ENCODE results near the gene NCKAP5.

The NCKAP5 gene

DNA sequence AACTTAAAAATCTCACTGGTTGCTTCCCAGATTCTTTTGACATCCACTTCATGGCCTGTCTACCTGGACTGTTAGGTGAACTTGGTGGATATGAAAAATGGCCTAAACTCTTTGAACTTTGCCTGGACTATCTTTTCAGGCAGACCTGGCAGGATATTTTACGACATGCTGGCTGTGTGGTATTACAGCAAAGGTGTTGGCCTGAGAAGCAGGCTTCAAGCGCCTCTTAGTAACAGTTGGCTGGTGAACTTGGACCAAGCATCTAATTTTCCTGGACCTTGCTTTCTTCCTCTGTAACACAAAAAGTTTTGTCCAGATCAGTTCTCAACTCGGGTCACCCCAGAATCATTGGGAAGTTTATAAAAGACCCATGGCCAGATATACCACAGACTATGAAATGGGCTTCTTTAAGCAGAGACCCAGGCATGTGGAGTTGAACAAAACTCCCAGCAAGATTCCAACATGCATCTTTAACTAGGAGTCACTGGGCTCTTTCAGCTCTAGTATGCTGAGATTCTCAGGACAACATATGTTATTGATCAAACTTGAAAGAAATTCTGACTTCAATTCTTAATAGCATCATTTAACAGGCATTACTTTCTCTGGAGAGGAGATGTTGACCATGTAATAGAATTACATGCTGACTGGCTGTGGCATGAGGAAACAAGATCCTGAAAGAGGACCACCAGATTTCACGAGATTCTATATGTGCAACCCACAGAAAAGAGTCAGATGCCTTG is 902.7 kb downstream of the NCKAP5 start:
- no peak for DNase-seq (ENCODE audit: low read depth)

DNA sequence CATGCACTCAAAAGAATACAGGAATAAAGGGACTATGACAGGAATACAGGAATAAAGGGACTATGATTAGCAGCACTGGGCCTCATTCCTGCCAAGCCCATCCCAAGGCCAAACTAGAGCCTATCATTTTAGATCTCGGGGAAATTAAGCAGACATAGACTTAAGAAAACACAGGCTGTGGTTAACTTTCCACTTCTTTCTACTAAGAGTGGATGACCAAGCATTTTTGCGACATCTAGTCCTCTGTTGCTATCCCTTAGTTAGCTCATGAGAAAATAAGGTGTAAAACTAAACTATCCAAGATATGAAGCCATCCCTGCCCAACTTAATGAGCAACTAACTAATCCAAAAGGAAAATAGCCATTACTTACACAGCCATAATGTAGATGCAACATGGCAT is 904.2 kb downstream of the NCKAP5 start:
- DNase-seq (ENCODE audit: low read depth), result no peak

DNA sequence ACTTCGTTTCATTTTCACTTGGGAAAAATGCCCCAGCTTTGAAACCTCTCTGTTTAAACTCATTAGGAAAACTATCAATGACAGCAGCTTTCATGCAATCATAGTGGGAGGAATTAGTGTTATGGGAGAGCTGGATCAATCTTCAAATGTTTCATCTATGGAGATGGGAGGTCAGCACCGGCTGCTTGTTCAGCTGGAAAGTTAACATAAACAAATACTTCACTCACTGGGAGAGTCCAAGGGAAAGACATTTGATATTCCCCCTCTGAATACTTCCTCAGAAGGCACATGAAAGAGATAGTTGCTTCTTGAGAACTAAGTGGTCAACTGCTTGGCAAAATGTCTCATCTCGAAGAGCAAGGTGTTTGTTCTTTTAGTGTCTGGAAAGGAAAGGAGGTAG is 905.5 kb downstream of the NCKAP5 start:
- DNase-seq (ENCODE audit: low read depth), result no peak

DNA sequence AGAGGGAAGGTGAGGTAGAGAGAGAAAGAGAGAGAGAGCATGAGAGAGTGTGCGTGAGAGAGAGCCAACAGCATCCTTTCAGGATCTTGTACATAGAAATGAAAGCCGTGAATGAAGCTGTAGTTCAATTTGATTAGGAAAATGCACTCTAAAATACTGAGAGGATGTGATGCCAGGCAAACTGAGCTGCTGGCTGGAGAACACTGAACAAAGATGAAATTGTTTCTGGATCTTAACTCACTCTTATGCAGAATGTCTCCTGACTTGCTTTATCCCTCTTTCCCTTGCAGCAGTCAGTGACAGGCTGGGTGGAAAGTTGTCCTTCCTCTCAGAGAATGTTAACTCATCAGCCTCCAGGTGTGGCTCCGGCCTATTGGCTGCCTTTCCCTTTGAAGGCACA is 908.9 kb downstream of the NCKAP5 start:
- no peak for DNase-seq (ENCODE audit: low read depth)

DNA sequence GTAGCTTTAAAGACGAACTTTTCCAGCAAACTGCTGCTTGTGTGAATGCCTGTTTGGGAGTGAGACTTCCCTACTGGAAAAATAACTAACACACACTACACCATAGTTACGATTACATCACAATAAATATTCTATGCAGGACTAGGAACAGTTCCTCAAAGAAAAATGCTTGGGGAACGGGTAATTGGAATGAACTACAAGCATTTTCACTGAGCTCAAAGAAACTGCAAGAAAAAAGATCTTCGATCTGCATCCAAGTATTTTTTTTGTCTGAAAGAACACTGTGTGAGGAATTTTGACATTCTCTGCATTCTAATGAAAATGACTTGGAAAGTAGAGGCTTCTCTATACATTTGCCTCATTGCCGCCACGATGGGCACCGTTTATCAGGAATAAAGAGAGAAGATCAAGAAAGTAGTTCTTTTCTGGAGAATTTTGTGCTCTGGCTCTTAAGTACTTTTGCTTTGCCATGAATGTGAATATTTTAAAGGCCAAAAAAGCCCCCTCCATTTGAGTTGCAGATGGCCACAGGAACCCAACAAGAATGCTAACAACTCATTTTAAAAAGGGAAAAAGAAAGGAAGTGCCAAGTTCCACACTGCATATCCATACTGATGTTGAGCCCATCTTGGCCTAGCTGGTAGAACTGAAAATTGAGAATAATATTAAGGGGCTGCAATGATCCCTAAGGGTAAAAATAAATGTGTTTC is 911.8 kb downstream of the NCKAP5 start:
- no peak for DNase-seq (ENCODE audit: low read depth)

DNA sequence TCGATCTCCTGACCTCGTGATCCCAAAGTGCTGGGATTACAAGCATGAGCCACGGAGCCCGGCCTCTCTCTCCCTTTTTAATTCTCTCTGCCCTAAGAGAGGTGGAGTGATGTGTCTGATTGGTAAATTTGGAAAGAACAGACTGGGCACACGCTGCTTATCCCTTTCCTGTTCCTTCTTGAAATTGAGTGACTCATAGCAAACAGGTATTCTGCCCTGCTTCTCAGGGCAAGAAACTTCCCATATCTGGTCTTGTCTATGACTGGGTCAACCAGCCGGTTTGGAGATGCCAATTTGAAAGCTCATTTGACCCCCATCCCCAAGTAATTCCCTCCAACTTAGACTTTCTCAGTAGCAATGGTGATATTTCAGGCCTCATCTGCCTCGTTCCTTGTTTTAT is 913.3 kb downstream of the NCKAP5 start:
- DNase-seq (ENCODE audit: low read depth), result no peak

DNA sequence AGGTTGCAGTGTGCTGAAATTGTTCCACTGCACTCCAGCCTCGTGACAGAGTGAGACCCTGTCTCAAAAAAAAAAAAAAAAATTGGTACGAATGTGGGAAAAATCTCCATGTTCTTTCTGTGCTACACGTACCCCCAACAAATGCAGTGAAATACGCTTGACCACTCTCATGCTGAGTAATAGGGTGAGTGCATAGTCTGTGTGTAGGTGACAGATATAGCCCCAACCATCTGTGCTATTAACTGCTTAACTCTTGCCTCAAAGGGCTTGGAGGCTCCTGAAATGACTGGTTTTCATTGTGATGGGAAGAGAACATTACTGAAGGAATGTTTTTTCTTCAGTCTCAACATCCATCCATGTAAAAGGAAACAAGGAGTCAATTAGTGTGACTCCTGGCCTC is 913.9 kb downstream of the NCKAP5 start:
- no peak for DNase-seq (ENCODE audit: low read depth)

DNA sequence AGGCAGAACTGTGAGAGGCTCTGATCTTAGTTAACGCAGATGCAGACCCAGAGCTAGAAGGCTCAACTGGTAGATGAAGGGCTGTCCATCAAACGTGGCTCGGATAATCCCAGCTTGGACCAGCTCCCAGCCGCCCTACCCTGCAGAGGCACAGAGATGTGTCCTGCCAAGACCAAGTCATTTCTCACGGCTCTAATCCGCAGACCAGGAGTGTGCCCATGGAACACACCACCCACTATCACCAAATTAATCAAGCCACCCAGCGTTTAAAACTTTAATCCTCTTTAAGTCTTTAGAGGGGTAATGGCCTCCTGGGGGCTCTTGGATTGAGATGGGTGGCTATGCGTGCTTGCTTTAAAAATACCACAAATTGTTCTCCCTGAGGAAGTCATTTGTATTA is 915.8 kb downstream of the NCKAP5 start:
- no peak for DNase-seq (ENCODE audit: low read depth)

DNA sequence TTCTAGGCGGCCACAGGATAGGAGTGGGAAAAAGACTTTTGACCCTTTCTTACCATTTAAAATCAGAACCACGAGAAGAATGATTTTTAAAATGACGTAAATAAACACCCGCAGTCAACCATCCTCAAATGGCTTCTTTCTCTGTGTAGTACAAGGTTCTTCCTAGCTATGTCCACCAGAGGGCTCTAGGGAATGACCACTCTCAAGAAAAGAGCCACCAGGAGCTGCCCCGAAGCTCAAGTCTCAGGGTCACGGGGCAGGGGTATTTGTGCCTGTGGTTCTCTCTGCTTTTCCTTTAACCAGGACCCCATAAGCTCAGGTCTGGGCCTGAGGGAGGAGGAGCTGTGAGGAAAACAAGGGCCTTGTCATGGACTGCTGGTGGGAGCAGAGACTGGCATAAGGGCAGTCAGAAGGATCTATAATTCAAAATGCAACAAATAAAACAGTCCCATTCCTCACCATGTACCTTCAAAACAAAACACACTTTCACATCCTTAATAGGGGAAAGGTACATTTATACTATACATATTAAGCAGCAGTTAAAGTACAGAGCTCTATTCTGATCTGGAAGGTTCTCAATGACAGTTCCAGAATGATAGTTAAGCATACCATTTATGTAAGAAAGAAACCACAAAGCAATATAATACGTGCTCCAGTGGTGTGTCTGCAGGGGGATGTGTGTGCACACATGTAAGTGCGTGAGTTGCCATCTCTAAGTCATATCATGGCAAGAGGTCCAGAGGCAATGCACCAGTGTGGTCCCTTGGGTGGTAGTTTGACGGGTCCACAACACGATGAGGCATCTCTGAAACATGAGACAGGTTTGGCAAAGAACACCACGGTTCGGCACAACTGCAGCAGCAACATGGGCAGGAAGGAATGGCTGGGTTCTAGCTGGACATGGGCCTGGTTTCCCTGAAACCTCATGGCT is 916.9 kb downstream of the NCKAP5 start:
- no peak for DNase-seq (ENCODE audit: low read depth)

DNA sequence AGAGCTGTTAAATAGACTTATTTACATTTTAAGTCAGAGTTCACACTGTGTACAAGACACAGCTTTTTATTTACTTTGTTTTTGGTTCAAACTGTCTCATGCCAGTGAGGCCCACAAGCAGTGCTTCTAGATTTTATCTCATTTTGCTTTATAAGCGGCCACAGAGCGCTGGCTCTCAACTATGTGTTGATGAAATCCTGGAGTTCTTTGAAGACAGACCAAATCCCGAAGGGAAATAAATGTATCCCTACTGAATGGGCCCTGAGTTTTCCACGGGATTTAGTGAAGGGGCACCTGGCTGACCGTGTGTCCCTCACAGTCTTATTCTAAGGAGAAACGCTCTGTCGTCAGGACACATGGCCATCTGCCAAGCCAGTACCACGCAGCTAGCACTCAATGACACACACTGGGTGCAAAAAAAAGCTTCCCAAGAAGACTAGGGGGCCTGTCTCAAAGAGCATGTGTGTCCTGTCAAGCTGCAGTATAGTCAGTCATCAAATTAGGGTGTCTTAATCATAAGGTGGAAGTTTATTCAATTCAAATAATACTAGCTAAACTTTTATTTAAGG is 921.6 kb downstream of the NCKAP5 start:
- DNase-seq (ENCODE audit: low read depth), result no peak

DNA sequence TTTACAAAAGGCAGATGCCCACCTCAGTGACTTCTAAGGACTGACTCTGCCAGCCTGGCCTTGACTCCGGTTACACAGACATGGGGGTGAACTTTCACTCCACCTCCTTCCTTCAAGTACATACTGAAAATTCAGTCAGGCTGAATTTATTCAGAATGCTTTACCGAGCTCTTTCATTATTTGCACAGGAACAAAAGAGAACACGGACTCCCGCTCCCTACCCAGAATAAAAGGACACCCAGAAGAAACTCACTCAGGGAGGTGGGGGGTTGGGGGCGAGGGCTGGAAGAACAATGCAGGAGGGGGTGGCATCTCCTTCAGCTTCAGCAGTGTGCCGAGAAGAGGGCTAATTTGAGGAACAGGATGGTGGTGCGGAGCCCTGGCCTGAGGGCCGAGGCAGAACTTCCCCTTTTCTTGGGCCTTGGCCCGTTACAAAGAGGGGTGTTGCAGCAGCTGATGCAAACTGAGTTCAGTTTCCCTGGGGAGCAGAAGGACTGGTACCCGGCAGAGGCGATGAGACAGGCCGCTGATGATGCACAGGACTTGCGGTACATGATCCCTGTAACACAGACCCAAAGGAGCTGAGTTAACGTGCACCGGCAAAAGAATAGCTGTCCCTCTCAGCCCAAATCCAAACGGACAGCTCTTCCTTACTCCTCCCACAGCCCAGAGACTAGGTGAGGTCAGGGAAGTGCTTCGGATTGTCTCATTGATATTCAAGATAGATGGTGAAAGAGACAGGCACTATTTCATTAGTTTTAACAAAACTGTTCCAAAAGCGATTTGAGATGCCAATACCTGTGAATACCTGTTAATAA is 922.3 kb downstream of the NCKAP5 start:
- DNase-seq (ENCODE audit: low read depth), result no peak

DNA sequence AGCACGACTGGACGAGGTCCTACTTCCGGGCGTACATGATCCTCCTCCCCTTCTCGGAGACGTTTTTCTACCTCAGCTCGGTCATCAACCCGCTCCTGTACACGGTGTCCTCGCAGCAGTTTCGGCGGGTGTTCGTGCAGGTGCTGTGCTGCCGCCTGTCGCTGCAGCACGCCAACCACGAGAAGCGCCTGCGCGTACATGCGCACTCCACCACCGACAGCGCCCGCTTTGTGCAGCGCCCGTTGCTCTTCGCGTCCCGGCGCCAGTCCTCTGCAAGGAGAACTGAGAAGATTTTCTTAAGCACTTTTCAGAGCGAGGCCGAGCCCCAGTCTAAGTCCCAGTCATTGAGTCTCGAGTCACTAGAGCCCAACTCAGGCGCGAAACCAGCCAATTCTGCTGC is 923.1 kb downstream of the NCKAP5 start:
- no peak for DNase-seq (ENCODE audit: low read depth)

DNA sequence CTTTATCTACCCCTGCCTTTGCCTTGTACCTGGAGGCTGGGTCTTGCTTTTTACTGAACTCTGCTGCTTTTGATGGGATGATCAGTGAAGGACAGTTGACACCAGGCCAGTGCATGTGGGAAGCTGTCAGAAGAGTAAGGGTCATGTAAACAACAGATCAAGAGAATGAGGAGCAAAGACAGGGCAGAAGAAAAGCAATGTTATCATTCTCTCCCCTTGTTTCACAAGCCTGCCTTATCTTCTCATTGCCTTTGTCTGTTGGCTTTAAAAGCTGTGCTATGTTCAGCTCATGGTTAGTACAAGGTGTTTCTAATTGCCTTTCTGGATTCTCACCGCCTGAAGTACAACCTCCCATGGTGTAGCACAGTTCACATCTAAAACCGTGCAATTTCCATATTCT is 925.8 kb downstream of the NCKAP5 start:
- DNase-seq (ENCODE audit: low read depth), result no peak

DNA sequence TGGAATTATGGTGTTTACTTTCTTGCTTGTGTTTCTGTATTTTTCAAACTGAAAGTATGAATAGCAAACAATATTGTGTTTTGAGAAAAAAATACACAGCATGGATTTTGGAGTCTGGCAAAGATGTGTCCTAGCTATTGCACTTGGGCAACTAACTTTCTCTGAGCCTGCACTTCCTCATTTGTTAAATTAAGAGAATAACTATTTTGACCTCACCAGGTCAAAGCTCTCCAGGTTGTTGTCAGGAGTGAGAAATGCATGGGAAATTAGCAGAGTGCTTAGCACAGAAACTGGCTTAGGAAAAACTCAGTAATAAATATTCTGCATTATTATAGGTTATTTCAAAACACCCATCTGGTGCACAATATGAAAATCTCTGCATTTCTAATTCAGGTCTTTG is 926.4 kb downstream of the NCKAP5 start:
- no peak for DNase-seq (ENCODE audit: low read depth)

DNA sequence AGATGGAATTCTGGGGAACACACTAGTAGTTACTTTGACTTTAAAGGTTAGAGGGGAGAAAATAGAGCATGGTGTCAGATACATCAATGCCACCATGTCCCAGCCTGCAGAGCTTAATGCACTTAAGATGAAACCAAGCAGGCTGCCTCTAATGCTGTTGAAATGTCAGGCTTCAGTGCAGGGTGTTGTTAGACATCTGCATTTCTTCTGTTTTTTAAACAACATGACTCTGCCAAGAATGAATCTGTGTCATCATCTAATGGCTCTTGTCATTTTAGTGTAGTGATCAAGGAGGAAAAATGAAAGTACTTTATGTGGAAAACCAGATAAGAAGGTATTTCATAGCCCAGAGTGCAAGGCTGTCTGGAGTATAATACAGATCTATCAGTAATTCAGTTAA is 928.1 kb downstream of the NCKAP5 start:
- no peak for DNase-seq (ENCODE audit: low read depth)

DNA sequence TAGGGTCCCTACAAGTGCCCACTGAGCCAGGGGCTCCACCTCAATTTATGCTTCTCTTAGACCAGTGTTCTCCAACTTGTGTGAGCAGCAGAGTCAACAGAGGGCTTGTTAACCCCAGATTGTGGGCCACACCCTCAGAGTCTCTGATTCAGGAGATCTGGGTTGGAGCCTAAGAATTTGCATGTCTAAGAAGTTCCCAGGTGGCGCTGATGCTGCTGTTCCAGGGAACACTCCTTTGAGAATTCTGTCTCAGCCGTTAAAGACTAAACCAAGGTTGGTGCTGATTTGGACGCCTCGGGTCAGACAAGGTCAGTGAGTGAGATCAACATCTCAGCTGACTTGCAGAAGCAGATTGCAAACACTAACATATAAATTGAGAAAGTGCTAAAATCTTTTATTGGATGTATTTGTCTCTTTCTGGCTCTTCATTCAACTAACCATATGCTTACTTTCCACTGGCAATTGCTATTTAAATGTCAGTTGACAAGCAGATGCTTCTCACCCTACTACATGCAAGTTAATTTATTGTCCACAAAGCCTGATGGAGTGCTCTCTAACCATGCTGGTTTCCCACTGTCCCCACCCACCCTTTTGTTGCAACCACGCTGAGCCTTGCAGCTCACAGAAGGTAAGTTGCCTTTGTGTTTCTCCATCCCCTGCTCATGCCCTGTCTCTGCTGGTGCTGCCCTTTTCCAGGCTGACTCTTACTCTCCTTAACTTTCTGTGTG is 929.8 kb downstream of the NCKAP5 start:
- no peak for DNase-seq (ENCODE audit: low read depth)

DNA sequence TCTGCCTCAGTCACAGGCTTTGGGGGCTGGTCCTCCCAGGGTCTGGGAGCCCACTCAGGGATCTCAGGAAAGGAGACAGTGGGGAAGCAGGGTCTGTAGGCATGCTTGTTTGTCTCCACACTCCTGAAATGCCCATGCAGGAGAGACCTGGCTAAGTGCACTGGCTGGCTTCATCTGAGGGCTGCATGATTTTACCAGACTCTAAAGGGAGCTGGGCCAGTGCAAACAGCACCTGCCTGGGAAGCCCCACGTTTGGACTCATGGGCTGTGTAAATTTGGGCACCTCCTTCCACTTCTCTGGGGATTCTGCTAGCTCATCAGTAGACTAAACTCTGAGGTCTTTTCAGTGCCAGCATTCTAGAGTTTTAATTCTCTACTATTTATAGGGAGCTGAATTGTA is 931.9 kb downstream of the NCKAP5 start:
- DNase-seq (ENCODE audit: low read depth), result no peak

DNA sequence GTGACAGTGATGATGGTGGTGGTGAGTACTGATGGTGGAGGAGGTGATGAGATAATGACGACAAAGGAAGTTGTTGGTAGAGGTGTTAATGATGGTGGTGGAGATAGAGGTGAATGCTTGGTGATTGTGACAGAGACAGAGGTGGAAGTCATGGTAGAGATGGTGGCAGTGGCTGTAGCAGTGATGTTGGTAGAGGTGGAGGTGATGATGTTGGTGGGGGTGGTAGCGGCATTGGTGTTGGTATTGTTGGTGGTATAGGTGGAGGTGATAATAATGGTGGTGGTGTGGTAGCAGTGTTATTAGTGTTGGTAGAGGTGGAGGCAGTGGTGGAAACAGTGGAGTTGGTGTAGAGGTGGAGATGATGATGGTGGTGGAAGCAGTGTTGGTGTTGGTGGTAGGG is 934.6 kb downstream of the NCKAP5 start:
- no peak for DNase-seq (ENCODE audit: low read depth)

DNA sequence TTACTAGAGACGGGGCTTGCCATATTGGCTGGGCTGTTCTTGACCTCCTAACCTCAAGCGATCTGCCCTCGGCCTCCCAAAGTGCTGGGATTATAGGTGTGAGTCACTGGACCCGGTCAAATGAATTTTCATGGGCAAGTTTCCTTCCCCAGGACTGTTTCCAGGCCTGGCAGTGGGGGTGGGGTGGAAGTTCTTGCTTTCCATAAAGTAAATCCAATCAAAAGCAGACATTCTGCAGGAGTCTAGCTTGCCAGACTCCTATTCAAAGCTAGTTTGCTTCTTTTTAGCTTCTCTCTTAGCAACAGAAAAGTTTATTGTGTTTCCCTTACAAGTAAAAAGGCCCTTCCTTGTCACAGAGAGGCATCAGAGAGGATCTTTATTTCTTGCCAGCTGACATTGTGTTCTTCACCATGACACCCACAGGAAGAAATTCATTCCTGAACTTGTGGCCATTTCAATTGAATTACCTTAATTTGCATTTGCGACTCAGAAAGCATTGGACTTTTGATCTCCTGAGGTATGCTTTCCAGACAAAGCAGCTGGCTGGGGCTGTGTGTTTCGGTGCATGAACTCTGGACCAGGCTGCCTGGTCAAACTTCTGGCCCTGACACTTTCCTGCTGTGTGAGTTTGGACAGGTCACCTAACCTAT is 936.1 kb downstream of the NCKAP5 start:
- no peak for DNase-seq (ENCODE audit: low read depth)

DNA sequence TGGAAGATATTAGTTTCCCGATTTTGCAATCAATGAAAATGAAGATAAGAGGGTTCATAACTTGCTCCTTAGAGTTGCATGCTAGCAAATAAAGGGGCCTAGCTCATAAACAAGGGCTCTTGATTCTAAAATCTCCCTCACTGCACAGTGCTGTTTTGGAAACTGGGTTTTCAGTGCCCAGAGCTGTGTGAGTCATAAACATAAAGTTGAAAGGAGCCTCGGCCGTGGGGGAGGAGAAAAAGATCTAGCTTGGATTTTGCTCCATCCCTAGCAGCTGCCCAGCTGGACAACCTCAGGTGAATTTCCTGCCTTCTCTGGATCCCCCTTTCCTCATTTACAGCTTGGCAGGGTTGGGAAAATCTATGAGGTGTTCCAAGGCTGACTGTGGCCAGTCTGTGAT is 940.7 kb downstream of the NCKAP5 start:
- DNase-seq (ENCODE audit: low read depth), result no peak
